C4-2B (cell line): ENCODE data around the gene AFF1.

Experiments
- ZFX ChIP-seq: fragments of 450-650 bp; IDR thresholded peaks from 2 replicates; pipeline ENCODE4 v1.6.1; 2017
- TF ChIP-seq, protein P1 (sequence below): fragments of 450-650 bp; conservative IDR thresholded peaks from 2 replicates; pipeline ENCODE4 v1.5.1; 2017; ENCODE audit warnings: mild to moderate bottlenecking

DNA sequence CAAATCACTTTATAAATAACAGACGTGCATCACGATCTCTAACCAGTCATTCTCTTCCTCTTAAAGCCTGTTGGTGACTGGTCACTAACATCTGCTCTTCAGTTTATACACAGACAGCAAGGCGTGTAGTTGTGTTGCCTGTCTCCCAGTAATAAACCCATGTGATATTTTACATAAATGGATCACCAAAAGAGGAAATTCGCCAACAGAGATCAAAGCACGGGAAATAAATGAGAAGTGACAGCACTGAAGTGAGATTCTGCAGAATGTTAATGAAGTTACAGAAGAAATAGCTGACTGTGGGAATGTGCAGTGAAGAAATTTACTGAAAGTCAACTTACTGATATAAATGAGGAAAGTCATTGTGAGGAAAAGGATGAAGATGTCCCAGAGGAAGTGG is 47.0 kb downstream of the AFF1 start:
- TF ChIP-seq, protein P1, sequence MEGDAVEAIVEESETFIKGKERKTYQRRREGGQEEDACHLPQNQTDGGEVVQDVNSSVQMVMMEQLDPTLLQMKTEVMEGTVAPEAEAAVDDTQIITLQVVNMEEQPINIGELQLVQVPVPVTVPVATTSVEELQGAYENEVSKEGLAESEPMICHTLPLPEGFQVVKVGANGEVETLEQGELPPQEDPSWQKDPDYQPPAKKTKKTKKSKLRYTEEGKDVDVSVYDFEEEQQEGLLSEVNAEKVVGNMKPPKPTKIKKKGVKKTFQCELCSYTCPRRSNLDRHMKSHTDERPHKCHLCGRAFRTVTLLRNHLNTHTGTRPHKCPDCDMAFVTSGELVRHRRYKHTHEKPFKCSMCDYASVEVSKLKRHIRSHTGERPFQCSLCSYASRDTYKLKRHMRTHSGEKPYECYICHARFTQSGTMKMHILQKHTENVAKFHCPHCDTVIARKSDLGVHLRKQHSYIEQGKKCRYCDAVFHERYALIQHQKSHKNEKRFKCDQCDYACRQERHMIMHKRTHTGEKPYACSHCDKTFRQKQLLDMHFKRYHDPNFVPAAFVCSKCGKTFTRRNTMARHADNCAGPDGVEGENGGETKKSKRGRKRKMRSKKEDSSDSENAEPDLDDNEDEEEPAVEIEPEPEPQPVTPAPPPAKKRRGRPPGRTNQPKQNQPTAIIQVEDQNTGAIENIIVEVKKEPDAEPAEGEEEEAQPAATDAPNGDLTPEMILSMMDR: no peak
- no peak for TF ChIP-seq ZFX
